WTC11 (cell line): Measurements from ENCODE around the gene SLX4. TPM values are rescaled to one million over a fixed set of nuclear protein-coding genes. Genes with fewer than 3 reads are reported as not detected.
A peak's percentile ranks its signal among the peaks of the same experiment; 100 is the strongest.

Experiments
- ATAC-seq: fragments of 200-7000 bp; cut with Tn5 transposase; 2 replicates; pipeline ENCODE4 v1.10.0; 2021; ENCODE audit warnings: mild to moderate bottlenecking, moderate library complexity
- CTCF ChIA-PET: fragments of 300-600 bp; sonication (Branson Sonifier 250); formaldehyde crosslinking; loops from one replicate; lab custom pipeline; 2021; ENCODE audit warnings: antibody characterized with exemption; lab: Charles Lee
- POLR2A ChIA-PET: fragments of 350-600 bp; sonication (Branson Sonifier 250); formaldehyde crosslinking; loops from one replicate; lab custom pipeline; 2021; ENCODE audit warnings: antibody characterized with exemption; lab: Charles Lee
- DNase-seq: peaks from one replicate; pipeline ENCODE4 v3.0.0; 2021; ENCODE audit warnings: low spot score
- H3K27ac Mint-ChIP-seq: 2 replicates; pipeline ENCODE4 v1.8.0; 2021; ENCODE audit warnings: mixed read lengths
- H3K27me3 Mint-ChIP-seq: 2 replicates; pipeline ENCODE4 v1.8.0; 2021; ENCODE audit warnings: low read depth, mild to moderate bottlenecking, moderate library complexity, mixed read lengths
- H3K36me3 Mint-ChIP-seq: 2 replicates; pipeline ENCODE4 v1.8.0; 2021; ENCODE audit warnings: mixed read lengths
- H3K4me1 Mint-ChIP-seq: 2 replicates; pipeline ENCODE4 v1.8.0; 2022; ENCODE audit warnings: mixed read lengths
- H3K4me3 Mint-ChIP-seq: 2 replicates; pipeline ENCODE4 v1.8.0; 2021; ENCODE audit warnings: mild to moderate bottlenecking, moderate library complexity, mixed read lengths
- H3K9me3 Mint-ChIP-seq: 2 replicates; pipeline ENCODE4 v1.8.0; 2021; ENCODE audit warnings: mixed read lengths
- ATF2 ChIP-seq: sonication (generic); formaldehyde crosslinking; IDR thresholded peaks from 2 replicates; pipeline ENCODE4 v1.8.1; 2022; ENCODE audit warnings: low read depth, missing genetic modification reagents, borderline replicate concordance
- E2F4 ChIP-seq: sonication (generic); formaldehyde crosslinking; IDR thresholded peaks from 2 replicates; pipeline ENCODE4 v1.8.1; 2022; ENCODE audit warnings: low read depth, mild to moderate bottlenecking, moderate library complexity, missing genetic modification reagents, borderline replicate concordance
- E2F5 ChIP-seq: sonication (generic); formaldehyde crosslinking; IDR thresholded peaks from 2 replicates; pipeline ENCODE4 v1.8.1; 2022; ENCODE audit warnings: mild to moderate bottlenecking, moderate library complexity, missing genetic modification reagents
- GRHL2 ChIP-seq: fragments of 250-450 bp; sonication (Bioruptor Pico); IDR thresholded peaks from 2 replicates; pipeline ENCODE4 v1.8.0; 2022; ENCODE audit warnings: mild to moderate bottlenecking, moderate library complexity; ENCODE audit not compliant: insufficient replicate concordance, severe bottlenecking
- IRF2 ChIP-seq: sonication (generic); formaldehyde crosslinking; IDR thresholded peaks from 2 replicates; pipeline ENCODE4 v1.8.0; 2022; ENCODE audit warnings: low read depth, missing genetic modification reagents, borderline replicate concordance
- JUN ChIP-seq: sonication (generic); formaldehyde crosslinking; IDR thresholded peaks from 2 replicates; pipeline ENCODE4 v1.8.0; 2023; ENCODE audit warnings: mild to moderate bottlenecking, missing genetic modification reagents
- PRDM15 ChIP-seq: sonication (generic); formaldehyde crosslinking; IDR thresholded peaks from 2 replicates; pipeline ENCODE4 v1.8.0; 2022; ENCODE audit warnings: missing genetic modification reagents
- TEAD1 ChIP-seq: sonication (generic); formaldehyde crosslinking; IDR thresholded peaks from 2 replicates; pipeline ENCODE4 v1.8.0; 2022; ENCODE audit warnings: mild to moderate bottlenecking, missing genetic modification reagents
- ZBTB43 ChIP-seq: sonication (generic); formaldehyde crosslinking; IDR thresholded peaks from 2 replicates; pipeline ENCODE4 v1.8.1; 2023; ENCODE audit warnings: mild to moderate bottlenecking, missing genetic modification reagents
- ZNF121 ChIP-seq: sonication (generic); formaldehyde crosslinking; IDR thresholded peaks from 2 replicates; pipeline ENCODE4 v1.8.0; 2023; ENCODE audit warnings: missing genetic modification reagents
- ZNF416 ChIP-seq: fragments of 250-450 bp; sonication (Bioruptor Pico); IDR thresholded peaks from 2 replicates; pipeline ENCODE4 v1.9.0; 2021; ENCODE audit warnings: mild to moderate bottlenecking, inconsistent platforms
- ZNF512 ChIP-seq: sonication (generic); formaldehyde crosslinking; IDR thresholded peaks from 2 replicates; pipeline ENCODE4 v1.8.1; 2022; ENCODE audit warnings: missing genetic modification reagents, borderline replicate concordance
- ZSCAN18 ChIP-seq: fragments of 250-450 bp; sonication (Bioruptor Pico); IDR thresholded peaks from 2 replicates; pipeline ENCODE4 v2.1.2; 2022; ENCODE audit warnings: mild to moderate bottlenecking, moderate library complexity
- total RNA-seq: library from RNA; stranded (reverse); gene quantifications from 3 replicates; pipeline ENCODE4 v1.2.3, GENCODE V29; 2021
- TF ChIP-seq, protein P1 (sequence below): fragments of 250-450 bp; sonication (Bioruptor Pico); IDR thresholded peaks from 2 replicates; pipeline ENCODE4 v1.9.0; 2021; ENCODE audit warnings: moderate library complexity, mild to moderate bottlenecking, inconsistent platforms, borderline replicate concordance
- TF ChIP-seq, protein P2 (sequence below): sonication (generic); formaldehyde crosslinking; IDR thresholded peaks from 2 replicates; pipeline ENCODE4 v1.8.1; 2023; ENCODE audit warnings: mild to moderate bottlenecking, missing genetic modification reagents, moderate library complexity

The SLX4 gene
- total RNA-seq, 1 experiment from 2014 or later: 16.7 TPM

DNA sequence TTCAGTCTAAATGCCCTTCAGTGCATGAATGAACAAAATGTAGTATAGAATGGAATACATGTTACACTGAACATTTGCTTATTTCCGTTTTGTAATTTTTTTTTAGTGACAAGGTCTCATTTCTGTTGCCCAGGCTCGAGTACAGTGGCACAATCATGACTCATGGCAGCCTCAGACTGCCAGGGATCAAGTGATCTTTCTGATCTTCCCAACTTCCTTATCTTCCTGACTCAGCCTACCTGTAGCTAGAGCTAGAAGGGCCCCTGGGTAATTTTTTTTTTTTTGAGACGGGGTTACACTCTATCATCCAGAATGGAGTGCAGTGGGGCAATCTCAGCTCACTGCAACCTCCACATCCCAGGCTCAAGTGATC is 7.3 kb upstream of the SLX4 start:
- DNase-seq: no peak
- Mint-ChIP-seq H3K4me3 (no peak overlapping the region), H3K36me3 (peaks cover 7% of the 10 kb centered on the region), H3K9me3 (no peaks in the 10 kb centered on the region), H3K27me3 (no peaks in the 10 kb centered on the region), H3K4me1 (peaks cover 3% of the 10 kb centered on the region; the same call in 1 of the 2 replicates), H3K27ac (0 out of 2 replicates have a peak overlapping the region, but pooled peaks have one; percentile 20)
- ChIA-PET CTCF (interaction anchor here (1.1 kb wide), 1 partner anchor 35 kb away, joined by 4 read pairs; the partner anchor contains the start of gene DNASE1), POLR2A (no interaction called here)
- TF ChIP-seq PRDM15 (CRISPR knock-in tag) (no peak), E2F5 (CRISPR knock-in tag) (no peak), ZNF121 (CRISPR knock-in tag) (no peak), IRF2 (CRISPR knock-in tag) (no peak), ZNF512 (no peak)
- no peak for ATAC-seq

- Mint-ChIP-seq H3K4me1 (peaks cover 23% of the 10 kb centered on the region), H3K27ac (peak overlapping the region; percentile 66; the same call in 1 of the 2 replicates), H3K36me3 (peaks cover 7% of the 10 kb centered on the region), H3K27me3 (no peaks in the 10 kb centered on the region), H3K4me3 (peak overlapping the region; percentile 99), H3K9me3 (no peaks in the 10 kb centered on the region)
- peak; percentile 4 for DNase-seq
- ChIA-PET CTCF (interaction anchor here (0.6 to 0.7 kb wide), 2 partner anchors 47 to 89 kb away, joined by 3 read pairs; no protein-coding TSS in a partner anchor), POLR2A (no interaction called here)
- no peak for ATAC-seq
- TF ChIP-seq TEAD1 (CRISPR knock-in tag): no peak
- no peak for TF ChIP-seq GRHL2 (CRISPR knock-in tag)
- TF ChIP-seq ZBTB43 (CRISPR knock-in tag): no peak
- TF ChIP-seq, protein P1, sequence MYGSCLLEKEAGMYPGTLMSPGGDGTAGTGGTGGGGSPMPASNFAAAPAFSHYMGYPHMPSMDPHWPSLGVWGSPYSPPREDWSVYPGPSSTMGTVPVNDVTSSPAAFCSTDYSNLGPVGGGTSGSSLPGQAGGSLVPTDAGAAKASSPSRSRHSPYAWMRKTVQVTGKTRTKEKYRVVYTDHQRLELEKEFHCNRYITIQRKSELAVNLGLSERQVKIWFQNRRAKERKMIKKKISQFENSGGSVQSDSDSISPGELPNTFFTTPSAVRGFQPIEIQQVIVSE: no peak
- TF ChIP-seq, protein P2, sequence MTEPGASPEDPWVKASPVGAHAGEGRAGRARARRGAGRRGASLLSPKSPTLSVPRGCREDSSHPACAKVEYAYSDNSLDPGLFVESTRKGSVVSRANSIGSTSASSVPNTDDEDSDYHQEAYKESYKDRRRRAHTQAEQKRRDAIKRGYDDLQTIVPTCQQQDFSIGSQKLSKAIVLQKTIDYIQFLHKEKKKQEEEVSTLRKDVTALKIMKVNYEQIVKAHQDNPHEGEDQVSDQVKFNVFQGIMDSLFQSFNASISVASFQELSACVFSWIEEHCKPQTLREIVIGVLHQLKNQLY (CRISPR knock-in tag): no peak
- no peak for TF ChIP-seq ZNF416 (CRISPR knock-in tag)
- no peak for TF ChIP-seq E2F4 (CRISPR knock-in tag)
- TF ChIP-seq ZSCAN18 (CRISPR knock-in tag): no peak
- TF ChIP-seq JUN: no peak
- no peak for TF ChIP-seq ATF2
- no peak for TF ChIP-seq ZNF512
Measured at GRCh38 chr16:3612510-3613466, 1.4 kb upstream of the SLX4 start.
